Measurements from ENCODE around the gene RHBDF1. TPM values are rescaled to one million over a fixed set of nuclear protein-coding genes. Genes with fewer than 3 reads are reported as not detected.

Gene RHBDF1
- total RNA-seq, 1 experiment from 2014 or later = 5.8 TPM

DNA sequence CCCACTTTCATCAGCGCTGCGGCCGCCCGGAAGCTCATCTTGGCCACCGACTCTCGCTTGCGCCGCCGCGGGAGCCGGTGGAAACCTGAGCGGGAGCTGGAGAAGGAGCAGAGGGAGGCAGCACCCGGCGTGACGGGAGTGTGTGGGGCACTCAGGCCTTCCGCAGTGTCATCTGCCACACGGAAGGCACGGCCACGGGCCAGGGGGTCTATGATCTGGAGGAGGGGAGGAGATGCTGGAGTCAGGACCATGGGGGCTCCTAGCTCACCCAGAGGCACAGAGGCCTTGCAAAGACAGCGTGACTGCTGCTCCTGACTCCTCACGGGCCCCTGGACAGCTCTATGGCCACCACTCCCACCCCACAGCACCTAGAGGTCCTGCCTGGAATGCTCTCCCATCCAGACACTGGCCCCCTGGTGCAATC is 9.5 kb downstream of the RHBDF1 start:
- Histone ChIP-seq H3K4me1 (ENCODE audit: insufficient read depth, low read length, poor library complexity, severe bottlenecking) (no peaks in the 10 kb centered on the region), H3K36me3 (ENCODE audit: insufficient read depth, low read length, poor library complexity, severe bottlenecking) (peaks cover 4% of the 10 kb centered on the region), H3K27ac (ENCODE audit: low read depth, low read length, poor library complexity, severe bottlenecking) (no peak overlapping the region), H3K27me3 (replicated peaks; ENCODE audit: insufficient read depth, low read depth, low read length, poor library complexity) (no peaks in the 10 kb centered on the region), H3K4me3 (ENCODE audit: low read depth, low read length, poor library complexity, severe bottlenecking) (no peak overlapping the region), H3K9me3 (ENCODE audit: low read depth, low read length, poor library complexity, severe bottlenecking) (no peaks in the 10 kb centered on the region)
- no peak for DNase-seq (ENCODE audit: low spot score)
- intact Hi-C loops (cut with micrococcal nuclease; ENCODE audit: unreplicated experiment) = no loop called here
- ChIA-PET POLR2A (ENCODE audit: low non-redundant PET) (no interaction called here), CTCF (interaction anchor here (1.1 kb wide), 1 partner anchor 34 kb away, joined by 3 read pairs; no protein-coding TSS in a partner anchor)
- BruUV-seq (replicated peaks) = no TSS peak
- no peak for TF ChIP-seq EZH2 (IDR thresholded peaks at IDR 0.05; ENCODE audit: borderline replicate concordance, low read depth, low read length, poor library complexity, severe bottlenecking)
- no peak for TF ChIP-seq CTCF (conservative IDR thresholded peaks at IDR 0.05; ENCODE audit: low read depth, low read length)

DNA sequence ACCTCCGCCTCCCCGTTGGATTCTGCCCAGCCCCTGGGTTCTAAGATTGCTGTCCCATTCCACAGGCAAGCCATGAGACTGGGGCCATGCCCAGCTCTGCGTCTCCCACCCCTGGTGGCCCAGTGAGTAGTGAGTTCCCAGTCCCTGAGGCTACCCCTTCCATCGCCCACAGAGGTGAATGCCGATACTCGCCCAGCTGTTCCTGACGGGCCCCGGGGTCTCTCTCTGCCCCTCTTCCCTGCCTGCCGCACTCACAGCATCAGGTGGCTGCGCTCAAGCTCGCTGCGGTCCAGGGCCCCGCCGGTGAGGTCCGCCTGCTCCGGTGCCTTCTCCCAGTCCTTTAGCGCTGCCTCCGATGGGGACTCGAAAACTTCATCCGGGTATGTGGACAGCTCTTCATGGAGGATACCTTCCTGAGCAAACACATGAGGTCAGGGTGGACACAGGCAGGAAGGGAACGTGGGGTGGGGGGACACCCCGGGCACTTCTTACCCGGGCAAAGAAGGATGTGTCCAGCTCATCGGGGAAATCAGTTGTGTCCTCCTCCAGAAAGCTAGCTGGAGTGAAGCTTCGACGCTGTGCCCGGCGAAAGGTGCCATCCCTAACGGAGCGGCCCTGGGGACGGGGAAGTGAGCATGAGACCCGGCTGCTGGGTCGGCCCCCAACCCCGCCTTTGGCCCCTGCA is 10.0 kb downstream of the RHBDF1 start:
- H3K9me3 ChIP-seq (ENCODE audit: low read depth, low read length, poor library complexity, severe bottlenecking) = no peaks in the 10 kb centered on the region
- ChIA-PET POLR2A (ENCODE audit: low non-redundant PET) (no interaction called here), CTCF (interaction anchor here (1.1 kb wide), 1 partner anchor 34 kb away, joined by 3 read pairs; no protein-coding TSS in a partner anchor)
- TF ChIP-seq EZH2 (IDR thresholded peaks at IDR 0.05; ENCODE audit: borderline replicate concordance, low read depth, low read length, poor library complexity, severe bottlenecking) = no peak
- no peak for TF ChIP-seq CTCF (conservative IDR thresholded peaks at IDR 0.05; ENCODE audit: low read depth, low read length)
- DNase-seq (ENCODE audit: low spot score) = no peak
- no peaks in the 10 kb centered on the region for H3K27me3 ChIP-seq (replicated peaks; ENCODE audit: insufficient read depth, low read depth, low read length, poor library complexity)
- BruUV-seq (replicated peaks) = no TSS peak
- intact Hi-C loops (cut with micrococcal nuclease; ENCODE audit: unreplicated experiment) = no loop called here
- H3K36me3 ChIP-seq (ENCODE audit: insufficient read depth, low read length, poor library complexity, severe bottlenecking) = peaks cover 7% of the 10 kb centered on the region
- no peak overlapping the region for H3K27ac ChIP-seq (ENCODE audit: low read depth, low read length, poor library complexity, severe bottlenecking)
- no peaks in the 10 kb centered on the region for H3K4me1 ChIP-seq (ENCODE audit: insufficient read depth, low read length, poor library complexity, severe bottlenecking)
- H3K4me3 ChIP-seq (ENCODE audit: low read depth, low read length, poor library complexity, severe bottlenecking) = no peak overlapping the region

DNA sequence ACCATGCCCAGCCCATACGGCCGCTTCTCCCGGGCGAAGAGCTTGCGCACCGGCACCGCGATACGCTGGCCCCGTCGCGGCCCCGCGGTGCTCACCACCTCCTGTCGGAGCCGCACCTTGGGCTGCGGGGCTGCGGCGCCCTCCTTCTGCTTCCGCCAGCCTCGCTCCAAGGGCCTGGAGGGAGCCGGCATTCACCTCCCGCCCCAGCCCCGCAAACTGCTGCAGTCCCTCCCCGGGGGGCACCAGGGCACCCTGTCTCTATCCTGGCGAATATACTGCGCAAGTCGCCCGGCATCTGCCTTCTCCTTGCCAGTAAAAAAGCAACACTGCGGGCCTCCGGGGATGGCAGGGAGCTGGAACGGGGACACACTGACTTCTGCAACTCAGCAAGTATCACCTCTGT is 10.6 kb downstream of the RHBDF1 start:
- no peak for TF ChIP-seq CTCF (conservative IDR thresholded peaks at IDR 0.05; ENCODE audit: low read depth, low read length)
- TF ChIP-seq EZH2 (IDR thresholded peaks at IDR 0.05; ENCODE audit: borderline replicate concordance, low read depth, low read length, poor library complexity, severe bottlenecking) = no peak
- no peaks in the 10 kb centered on the region for H3K27me3 ChIP-seq (replicated peaks; ENCODE audit: insufficient read depth, low read depth, low read length, poor library complexity)
- ChIA-PET CTCF (interaction anchor here (1.1 kb wide), 1 partner anchor 35 kb away, joined by 3 read pairs; no protein-coding TSS in a partner anchor), POLR2A (ENCODE audit: low non-redundant PET) (interaction anchor here (0.7 kb wide), 1 partner anchor 47 kb away, joined by 4 read pairs; no protein-coding TSS in a partner anchor)
- BruUV-seq (replicated peaks) = no TSS peak
- no peak overlapping the region for H3K27ac ChIP-seq (ENCODE audit: low read depth, low read length, poor library complexity, severe bottlenecking)
- intact Hi-C loops (cut with micrococcal nuclease; ENCODE audit: unreplicated experiment) = no loop called here
- H3K4me1 ChIP-seq (ENCODE audit: insufficient read depth, low read length, poor library complexity, severe bottlenecking) = no peaks in the 10 kb centered on the region
- no peaks in the 10 kb centered on the region for H3K9me3 ChIP-seq (ENCODE audit: low read depth, low read length, poor library complexity, severe bottlenecking)
- no peak for DNase-seq (ENCODE audit: low spot score)
- H3K36me3 ChIP-seq (ENCODE audit: insufficient read depth, low read length, poor library complexity, severe bottlenecking) = peaks cover 13% of the 10 kb centered on the region
- H3K4me3 ChIP-seq (ENCODE audit: low read depth, low read length, poor library complexity, severe bottlenecking) = no peak overlapping the region
